SKM-1 (cell line): ENCODE results near the gene F2.
"Not testable (repeated sequence)": the region's sequence is repeated elsewhere in the genome, so short reads cannot be mapped to it uniquely, and the experiment has no call there.

Experiments used
- DNase-seq: peaks from one replicate; lab custom pipeline; 2025; ENCODE audit not compliant: unreplicated experiment; lab: John Stamatoyannopoulos, UW

F2 gene

GRCh38 chr11:46684367-46684766 lies 34.6 kb upstream of the F2 start:
- no peak for DNase-seq

- DNase-seq: no peak
Measured at GRCh38 chr11:46686886-46687795, 31.9 kb upstream of the F2 start.

DNA sequence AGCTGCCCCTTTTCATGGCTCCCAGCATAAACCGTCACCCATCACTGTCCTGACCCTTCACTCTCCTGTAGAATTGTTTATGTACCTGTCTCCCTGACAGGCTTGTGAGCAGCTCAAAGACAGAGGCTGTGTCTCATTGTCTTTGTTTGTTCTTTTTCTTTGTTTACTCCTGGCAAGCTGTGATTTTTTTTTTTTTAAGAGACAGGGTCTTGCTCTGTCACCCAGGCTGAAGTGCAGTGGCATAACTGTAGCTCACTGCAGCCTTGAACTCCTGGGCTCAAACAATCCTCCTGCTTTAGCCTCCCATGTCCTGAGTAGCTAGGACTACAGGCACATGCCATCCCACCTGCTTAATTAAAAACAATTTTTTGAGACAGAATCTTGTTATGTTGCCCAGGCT lies 28.3 kb upstream of the F2 start:
- DNase-seq: no peak

DNA sequence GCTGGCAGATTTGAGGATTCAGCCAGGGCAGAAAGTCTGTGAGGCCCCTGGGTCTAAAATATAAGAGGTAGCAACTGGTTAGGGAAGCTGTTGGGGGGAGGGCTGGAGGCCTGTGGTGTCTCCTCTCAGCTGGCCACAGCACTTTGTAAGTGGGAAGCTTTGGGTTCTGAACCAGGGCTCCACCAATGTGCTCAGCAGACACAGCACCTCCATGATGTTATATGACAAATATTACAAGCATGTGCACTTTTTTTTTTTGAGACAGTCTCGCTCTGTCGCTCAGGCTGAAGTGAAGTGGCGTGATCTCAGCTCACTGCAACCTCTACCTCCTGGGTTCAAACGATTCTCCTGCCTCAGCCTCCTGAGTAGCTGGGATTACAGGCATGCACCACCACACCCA lies 26.6 kb upstream of the F2 start:
- no peak for DNase-seq

DNA sequence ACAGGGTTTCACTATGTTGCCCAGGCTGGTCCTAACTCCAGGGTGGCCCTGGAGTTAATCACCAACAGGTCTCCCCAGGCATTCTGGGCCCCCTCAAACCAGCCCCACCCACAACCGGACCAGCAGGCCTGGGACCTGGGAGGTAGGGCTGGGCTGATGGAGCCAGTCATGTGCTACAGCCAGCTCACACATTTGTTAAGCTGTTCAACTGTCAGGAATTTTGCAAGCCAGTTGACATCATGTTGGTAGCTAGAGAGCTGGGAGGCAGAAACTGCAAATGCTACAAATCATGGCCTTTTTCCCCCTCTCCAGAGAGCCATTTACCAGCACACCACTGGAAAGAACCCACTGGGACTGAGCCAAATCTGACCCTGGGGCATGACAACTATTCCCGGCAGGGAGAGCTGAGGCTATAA lies 25.4 kb upstream of the F2 start:
- DNase-seq: no peak

- DNase-seq: no peak
Measured at GRCh38 chr11:46694072-46694471, 24.9 kb upstream of the F2 start.

- no peak for DNase-seq
Measured at GRCh38 chr11:46694607-46695006, 24.4 kb upstream of the F2 start.

GRCh38 chr11:46695345-46696211 lies 23.4 kb upstream of the F2 start:
- no peak for DNase-seq

DNA sequence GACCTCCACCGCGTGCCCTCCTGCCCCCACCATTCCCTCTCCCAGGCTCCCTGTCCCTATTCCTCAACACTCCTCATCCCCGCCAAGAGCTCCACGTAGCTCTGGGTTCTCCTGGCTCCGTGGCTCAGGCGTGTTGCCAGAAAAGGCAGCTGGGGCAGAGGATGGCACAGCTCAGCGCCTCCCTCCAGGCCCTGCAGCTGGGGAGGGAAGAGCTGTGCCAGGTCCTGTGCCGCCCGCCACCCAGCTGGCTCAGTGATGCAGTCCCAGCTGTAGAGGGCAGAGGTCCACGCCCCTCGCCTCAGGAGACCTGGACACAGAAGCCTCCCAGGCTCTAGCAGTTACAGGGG lies 22.8 kb upstream of the F2 start:
- DNase-seq: no peak

GRCh38 chr11:46697303-46697702 lies 21.7 kb upstream of the F2 start:
- no peak for DNase-seq

DNA sequence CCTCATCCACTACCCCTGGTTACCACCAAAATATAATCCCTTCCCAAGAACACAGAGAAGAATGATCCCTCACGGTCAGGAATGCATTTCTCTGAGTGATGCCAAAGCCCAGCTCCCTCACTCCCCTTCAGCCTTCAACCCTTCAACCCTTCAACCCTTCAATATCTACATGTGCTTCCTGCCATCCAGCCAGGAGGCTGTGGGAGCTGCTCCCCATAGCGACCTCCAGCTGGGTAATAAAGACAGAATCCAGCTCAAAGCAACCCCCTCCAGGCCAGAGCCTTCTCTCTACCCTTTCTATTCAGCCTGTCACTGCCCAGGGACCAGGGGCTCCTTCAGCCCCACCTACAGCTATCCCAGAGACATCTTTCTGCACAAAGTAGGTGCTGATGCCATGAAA lies 21.3 kb upstream of the F2 start:
- no peak for DNase-seq

DNA sequence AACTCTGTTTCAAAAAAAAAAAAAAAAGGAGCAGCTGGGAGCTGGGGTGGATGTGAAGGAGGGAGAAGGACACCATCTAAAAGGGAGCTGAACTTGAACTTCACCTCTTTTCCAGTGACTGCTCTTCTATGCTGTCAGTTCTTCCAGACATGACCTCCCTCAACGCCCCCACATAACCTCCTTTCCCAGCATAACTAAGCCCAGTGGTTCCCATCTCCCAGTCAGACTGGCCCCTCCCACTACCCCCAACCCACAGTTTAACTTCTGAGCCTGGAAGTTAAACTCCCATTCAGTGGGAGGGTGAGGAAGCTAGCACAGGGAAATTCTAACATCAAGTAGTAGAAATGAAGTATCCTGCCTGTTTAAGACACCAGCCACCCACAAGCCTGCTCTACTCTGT lies 20.4 kb upstream of the F2 start:
- DNase-seq: no peak

- DNase-seq: peak; percentile 98
Measured at GRCh38 chr11:46700241-46701077, 18.6 kb upstream of the F2 start, which contains the start of the genes ARHGAP1 and ZNF408. Gene ARHGAP1 (minus strand): TSS chr11:46700619. CDS start chr11:46696107, 4,512 bp downstream. Gene ZNF408 (plus strand): TSS chr11:46701031. CDS start chr11:46701048, 17 bp downstream.

DNA sequence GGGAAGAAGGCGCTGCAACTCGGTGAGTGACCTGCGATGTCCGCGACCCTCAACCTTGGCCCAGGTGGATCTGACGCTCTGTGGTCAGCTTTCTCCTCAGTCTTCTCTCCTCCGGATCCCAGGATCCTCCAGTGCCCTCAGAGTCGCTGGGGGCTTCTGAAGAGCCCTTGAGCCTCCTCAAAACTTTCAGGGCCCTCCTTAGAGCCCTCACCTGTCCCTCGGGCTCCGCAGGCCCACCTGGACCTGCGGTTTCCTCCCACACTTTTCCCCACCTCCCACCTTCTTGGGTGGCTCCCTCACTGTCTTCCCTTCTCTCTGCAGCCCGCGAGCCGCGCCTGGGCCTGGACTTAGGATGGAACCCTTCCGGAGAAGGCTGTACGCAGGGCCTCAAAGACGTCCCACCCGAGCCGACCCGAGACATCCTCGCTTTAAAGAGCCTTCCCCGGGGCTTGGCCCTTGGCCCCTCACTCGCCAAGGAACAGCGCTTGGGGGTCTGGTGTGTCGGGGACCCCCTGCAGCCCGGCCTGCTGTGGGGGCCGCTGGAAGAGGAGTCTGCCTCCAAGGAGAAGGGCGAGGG lies 17.8 kb upstream of the F2 start:
- DNase-seq: no peak

DNA sequence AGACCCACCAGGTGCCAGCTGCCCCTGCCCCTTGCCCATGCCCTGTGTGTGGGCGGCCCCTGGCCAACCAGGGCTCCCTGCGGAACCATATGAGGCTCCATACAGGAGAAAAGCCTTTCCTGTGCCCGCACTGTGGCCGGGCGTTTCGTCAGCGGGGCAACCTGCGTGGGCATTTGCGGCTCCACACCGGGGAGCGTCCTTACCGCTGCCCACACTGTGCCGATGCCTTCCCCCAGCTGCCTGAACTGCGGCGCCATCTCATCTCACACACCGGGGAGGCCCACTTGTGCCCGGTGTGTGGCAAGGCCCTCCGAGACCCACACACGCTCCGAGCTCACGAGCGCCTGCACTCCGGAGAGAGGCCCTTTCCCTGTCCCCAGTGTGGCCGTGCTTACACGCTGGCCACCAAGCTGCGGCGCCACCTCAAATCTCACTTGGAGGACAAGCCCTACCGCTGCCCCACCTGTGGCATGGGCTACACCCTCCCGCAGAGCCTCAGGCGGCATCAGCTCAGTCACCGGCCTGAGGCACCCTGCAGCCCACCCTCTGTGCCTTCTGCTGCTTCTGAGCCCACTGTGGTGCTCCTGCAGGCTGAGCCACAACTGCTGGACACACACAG lies 13.8 kb upstream of the F2 start:
- no peak for DNase-seq

DNA sequence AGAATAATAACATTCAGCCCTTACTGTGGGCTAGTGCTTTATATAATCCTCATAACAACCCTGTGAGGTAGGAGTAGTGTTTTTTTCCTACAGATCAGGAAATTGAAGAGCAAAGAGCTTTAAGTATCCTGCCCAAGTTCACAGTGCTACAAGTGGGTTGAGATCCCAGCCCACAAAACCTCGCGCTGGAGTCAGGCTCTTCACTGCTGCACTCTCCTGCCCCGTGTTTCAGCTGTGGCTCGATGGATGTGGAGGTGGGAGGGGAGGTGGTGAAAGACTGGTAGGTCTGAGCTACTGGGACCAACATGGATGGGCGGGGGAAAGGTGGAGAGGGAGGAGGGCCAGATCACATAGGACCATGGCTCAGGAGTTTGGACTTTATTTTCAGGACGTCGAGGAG lies 12.1 kb upstream of the F2 start:
- no peak for DNase-seq

GRCh38 chr11:46709351-46709750 lies 9.7 kb upstream of the F2 start:
- not testable (repeated sequence) for DNase-seq

GRCh38 chr11:46710821-46711269 lies 8.2 kb upstream of the F2 start:
- DNase-seq: no peak

- DNase-seq: no peak
Measured at GRCh38 chr11:46711303-46711702, 7.7 kb upstream of the F2 start.

DNA sequence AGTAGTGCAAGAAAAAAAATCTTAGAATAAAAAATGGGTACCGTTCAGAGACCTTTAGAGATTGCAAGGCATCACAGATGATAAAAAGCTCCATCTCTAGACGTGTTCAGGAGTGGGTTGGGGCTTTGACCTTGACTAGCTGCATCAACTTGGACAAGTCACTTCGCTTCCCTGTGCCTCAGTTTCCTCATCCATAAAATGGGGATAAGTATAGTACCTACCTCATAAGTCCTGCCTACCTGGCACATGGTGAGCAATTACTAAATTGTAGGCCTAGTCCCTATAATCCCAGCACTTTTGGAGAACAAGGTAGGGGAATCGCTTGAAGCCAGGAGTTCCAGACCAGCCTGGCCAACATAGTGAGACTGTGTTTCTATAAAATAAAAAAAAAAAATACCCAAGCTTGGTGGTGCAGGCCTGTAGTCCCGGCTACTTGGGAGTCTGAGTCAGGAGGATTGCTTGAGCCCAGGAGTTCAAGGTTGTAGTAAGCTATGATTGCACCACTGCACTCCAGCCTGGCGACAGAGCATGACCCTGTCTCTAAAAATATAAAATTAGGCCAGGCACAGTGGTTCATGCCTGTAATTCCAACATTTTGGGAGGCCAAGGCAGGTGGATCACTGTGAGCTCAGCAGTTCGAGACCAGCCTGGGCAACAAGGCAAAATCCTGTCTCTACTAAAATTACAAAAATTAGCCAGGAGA lies 6.0 kb upstream of the F2 start:
- no peak for DNase-seq
